A375 (cell line): ENCODE results near the gene BZW1. TPM values are rescaled to one million over a fixed set of nuclear protein-coding genes. Genes with fewer than 3 reads are reported as not detected.

ENCODE experiments used
- small RNA-seq: library from RNA; depleted of rRNA; stranded (forward); fragments of <200 nt; gene quantifications from one replicate; pipeline ENCODE3, GENCODE V24; 2014
- total RNA-seq: library from RNA; depleted of rRNA; stranded (reverse); fragments of >200 nt; shearing (Covaris generic); gene quantifications from 2 replicates; pipeline ENCODE4 v1.2.3, GENCODE V29; 2014; rRNA removed

The BZW1 gene
- 163 and 202 TPM in 2 replicates for total RNA-seq

DNA sequence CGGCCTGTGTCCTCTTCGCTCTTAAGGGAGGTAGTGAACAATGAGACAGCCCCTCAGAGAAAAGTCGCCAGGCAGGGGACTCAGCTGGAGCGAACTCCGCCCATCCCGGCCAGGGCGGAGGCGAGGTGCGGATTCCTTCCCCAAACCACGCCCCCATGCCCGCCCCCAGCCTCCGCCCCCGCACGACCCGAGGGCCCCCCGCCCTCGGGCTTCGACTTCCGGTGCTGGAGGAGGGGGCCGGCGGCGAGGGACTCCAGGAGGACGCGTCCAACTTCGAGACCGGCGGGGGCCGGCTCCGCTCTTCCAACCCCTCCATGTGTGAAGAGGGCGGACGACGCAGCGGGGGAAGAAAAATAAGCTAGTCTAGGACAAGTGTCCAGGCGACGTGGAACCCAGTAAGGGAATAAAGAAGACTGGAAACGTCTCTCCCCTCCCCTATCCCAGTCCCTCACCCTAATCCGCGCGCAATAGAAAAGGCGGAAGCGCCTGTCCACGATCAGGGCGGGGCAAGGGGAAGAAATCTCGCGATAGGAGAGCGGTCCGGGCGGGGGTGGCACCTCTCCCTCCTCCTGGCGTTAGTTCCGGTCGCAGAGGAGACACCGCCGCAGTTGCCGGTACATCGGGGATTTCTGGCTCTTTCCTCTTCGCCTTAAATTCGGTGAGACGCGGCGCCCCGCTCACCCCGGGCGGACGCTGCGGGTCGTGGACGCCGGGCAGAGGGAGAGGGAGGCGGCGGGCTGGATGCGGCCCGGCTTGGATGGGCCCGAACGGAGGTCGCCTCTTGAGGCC is at the start of gene BZW1:
TSS of gene BZW1 (plus strand) at position 578 of the 789 bp plus-strand sequence. CDS start 1,308 bp downstream, outside the sequence.

GRCh38 chr2:200864176-200865034 is 52.7 kb downstream of the BZW1 start, which contains the start of gene CLK1:
Gene CLK1 (minus strand): TSS chr2:200864658. CDS start chr2:200861862, 2,796 bp downstream.

Small RNA genes lying within 50 kb of the gene (small RNA-seq; reads per million reads assigned to genes)
- not detected for gene RF00019
- gene RNA5SP115 = 0.13 reads per million
- 0.13 reads per million for gene RNU1-133P
- not detected for gene RNU6-31P

Other genes starting within 250 kb of the BZW1 start
- 2.6 and 3.1 TPM in 2 replicates for gene AOX1, start 225.9 kb upstream of the BZW1 start, total RNA-seq
- gene CLK1, start 52.7 kb downstream of the BZW1 start, total RNA-seq = 34.0 and 37.2 TPM in 2 replicates
- gene PPIL3, start 77.2 kb downstream of the BZW1 start, total RNA-seq = 22.2 and 26.1 TPM in 2 replicates
- 24.5 and 29.8 TPM in 2 replicates for gene NIF3L1, start 77.5 kb downstream of the BZW1 start, total RNA-seq
- 10.8 and 17.9 TPM in 2 replicates for gene ORC2, start 151.8 kb downstream of the BZW1 start, total RNA-seq